Stimulated activated CD4-positive, alpha-beta T cell treated with anti-CD3 and anti-CD28 coated beads, Interleukin-2, amount 100 ng/mL, for 24 hours (primary cell): ENCODE results near the gene KHNYN.
"Not testable (repeated sequence)": the region's sequence is repeated elsewhere in the genome, so short reads cannot be mapped to it uniquely, and the experiment has no call there.

Experiments
- DNase-seq, 2 donors: peaks; one replicate each; pipeline ENCODE4 v3.0.0-alpha.2; 2020

KHNYN gene

DNA sequence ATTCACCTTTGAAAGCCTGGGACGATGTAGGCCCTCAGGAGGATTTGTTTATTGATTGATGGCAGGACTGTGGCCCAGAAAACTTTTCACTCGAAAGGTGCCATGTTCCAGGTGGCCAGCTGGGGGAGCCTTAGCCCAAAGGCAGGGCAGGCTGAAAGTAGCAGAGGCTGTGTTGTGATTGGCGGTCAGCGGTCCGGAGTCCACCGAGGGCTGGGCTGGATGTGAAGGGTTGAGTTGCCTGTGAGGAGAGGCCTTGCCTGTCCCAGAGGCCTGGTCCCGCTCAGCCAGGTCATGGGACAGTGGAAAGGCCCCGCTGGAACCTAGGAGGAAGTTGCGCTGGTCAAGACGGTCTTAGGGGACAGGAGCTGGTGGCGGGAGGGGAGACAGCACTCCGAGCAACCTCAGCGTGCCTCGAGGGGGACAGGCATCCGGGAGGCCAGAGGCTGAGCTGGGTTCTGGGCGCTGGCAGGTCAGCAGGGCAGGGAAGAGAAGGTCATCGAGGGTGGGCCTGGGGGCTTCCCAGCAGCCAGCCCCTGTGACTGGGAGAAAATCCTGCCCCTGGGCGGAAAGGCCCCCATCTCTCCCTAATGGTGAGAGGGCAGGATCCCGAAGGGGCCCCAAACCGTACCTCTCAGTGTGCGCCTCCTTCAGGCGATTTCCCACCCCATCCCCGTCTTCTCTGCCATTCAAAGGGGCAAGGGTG lies 52.0 kb downstream of the KHNYN start:
- DNase-seq = peak; percentile 55 to 67

DNA sequence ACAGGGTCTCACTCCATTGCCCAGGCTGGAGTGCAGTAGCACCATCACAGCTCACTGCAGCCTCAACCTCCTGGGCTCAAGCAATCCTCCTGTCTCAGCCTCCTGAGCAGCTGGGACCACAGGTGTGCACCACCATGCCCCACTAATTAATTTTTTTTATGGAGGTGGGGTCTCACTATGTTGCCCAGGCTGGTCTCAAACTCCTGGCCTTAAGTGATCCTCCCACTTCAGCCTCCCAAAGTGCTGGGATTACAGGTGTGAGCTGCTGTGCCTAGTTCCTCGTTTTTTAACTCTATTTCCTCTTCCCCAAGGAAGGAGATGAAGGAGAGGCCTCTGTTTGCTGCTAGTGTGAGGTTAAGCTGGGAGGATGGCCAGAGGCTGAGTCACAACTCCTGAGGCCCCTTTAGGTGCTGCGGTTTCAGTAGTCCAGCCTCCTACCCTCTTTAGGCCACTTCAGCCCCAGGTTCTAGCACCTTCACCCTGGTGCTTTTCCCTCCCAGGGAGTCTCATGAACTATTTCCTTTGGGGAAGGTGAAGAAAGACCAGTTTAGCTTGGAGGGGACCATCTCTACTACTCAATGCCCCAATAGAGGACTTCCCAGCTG lies 53.0 kb downstream of the KHNYN start:
- not testable (repeated sequence) for DNase-seq

DNA sequence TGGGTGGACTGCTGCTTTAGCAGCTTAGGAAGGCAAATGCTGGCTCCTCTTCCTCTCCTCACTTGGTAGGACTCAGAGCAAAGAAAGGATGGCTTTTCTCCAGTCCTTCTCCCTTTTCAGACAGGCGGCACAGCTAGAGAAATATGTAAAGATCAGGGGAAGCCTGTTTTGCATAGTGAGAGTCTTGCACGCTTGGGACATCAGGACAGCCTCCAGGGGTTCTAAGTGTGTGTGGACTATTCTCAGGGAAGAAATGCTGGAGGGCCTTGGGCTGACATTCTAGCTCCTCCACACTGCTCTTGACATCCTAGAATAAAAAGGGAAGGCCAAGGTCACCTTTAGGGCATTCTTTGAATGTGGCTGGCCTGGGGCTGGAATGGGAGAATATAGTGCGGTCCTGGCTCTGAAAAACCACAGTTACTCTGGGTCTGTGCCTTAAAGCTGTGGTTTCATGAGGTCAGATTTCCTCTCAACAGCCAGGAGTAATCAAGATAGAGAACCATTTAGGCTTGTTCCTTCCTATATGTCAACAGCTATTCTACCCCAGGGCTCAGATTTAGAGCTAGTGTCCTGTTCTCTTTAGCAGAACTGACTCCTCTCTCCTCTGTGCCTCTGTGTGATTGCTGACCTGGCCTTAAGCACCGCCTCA lies 54.0 kb downstream of the KHNYN start:
- DNase-seq = no peak
